VCaP (cell line): ENCODE results near the gene SLC23A2.

ENCODE experiments used
- H3K27ac ChIP-seq: fragments of 450-650 bp; 2 replicates; pipeline ENCODE4 v1.5.1; 2017
- TF ChIP-seq, protein P1 (sequence below): fragments of 450-650 bp; conservative IDR thresholded peaks from 2 replicates; pipeline ENCODE4 v1.5.1; 2017; ENCODE audit warnings: mild to moderate bottlenecking, moderate library complexity

Gene SLC23A2

DNA sequence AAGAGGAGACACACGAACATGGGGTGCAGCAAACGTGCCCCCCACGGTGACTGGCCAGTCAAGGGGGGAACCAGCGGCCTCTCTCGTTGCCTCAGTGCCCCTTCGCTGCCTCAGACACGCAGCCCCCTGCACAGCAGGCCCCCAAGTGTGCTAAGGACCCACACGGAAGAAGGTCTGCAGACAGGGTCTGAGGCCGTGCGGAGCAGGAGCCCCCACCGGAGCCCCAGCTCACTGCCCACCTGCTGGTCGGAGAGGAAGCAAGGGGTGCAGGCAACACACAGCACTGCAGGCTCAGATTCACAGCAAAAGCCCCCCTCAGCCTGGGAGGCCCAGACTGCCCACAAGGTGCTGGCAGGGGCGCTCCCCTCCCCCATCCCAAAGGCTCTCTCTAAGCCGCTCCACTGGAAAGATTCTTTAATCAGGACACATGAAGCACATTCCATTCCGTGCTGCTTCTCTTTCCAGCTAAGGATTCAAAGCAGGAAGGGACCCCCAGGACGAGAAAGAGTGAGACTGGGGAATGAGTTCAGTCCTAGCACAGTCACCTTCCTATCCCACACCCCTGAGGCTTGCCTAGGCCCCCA lies 105.1 kb downstream of the SLC23A2 start:
- H3K27ac ChIP-seq: no peak overlapping the region
- TF ChIP-seq, protein P1, sequence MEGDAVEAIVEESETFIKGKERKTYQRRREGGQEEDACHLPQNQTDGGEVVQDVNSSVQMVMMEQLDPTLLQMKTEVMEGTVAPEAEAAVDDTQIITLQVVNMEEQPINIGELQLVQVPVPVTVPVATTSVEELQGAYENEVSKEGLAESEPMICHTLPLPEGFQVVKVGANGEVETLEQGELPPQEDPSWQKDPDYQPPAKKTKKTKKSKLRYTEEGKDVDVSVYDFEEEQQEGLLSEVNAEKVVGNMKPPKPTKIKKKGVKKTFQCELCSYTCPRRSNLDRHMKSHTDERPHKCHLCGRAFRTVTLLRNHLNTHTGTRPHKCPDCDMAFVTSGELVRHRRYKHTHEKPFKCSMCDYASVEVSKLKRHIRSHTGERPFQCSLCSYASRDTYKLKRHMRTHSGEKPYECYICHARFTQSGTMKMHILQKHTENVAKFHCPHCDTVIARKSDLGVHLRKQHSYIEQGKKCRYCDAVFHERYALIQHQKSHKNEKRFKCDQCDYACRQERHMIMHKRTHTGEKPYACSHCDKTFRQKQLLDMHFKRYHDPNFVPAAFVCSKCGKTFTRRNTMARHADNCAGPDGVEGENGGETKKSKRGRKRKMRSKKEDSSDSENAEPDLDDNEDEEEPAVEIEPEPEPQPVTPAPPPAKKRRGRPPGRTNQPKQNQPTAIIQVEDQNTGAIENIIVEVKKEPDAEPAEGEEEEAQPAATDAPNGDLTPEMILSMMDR: no peak

DNA sequence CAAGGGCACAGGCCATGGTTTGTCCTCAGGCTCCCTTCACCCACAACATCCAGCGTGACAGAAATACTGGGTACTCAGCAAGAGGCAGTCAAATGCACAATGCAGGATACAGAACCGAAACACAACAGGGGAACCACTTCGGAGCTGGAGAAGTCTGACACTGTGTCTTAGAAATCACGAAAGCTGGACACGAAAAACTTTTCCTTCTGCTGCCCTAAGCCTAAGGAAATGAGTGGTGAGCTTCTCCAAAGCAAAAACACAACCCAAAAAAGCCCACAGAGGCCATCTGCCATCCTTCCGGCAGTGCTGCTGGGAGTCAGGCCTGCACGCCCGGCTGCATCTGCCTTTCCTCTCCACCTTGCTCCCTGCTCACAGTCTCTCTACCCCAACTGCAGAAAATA lies 106.3 kb downstream of the SLC23A2 start:
- TF ChIP-seq, protein P1: no peak
- H3K27ac ChIP-seq: no peak overlapping the region

DNA sequence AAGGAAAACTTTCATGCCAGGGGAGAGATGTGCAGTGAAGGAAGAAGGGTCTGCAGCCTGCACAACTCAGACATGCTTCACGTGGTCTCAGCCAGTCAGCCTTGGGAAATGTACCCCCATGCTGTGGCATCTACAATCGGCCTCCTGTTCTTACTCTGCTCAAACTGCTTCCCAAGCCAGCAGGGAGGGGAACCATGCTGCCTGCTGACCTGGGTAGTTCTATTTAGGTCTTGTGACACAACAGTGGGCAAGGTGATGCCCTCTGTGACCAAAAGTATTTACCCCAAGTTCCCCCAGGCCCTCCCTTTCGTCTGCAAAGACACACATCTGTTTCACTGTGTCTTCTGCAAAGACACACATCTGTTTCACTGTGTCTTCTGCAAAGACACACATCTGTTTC lies 106.9 kb downstream of the SLC23A2 start:
- TF ChIP-seq, protein P1: no peak
- no peak overlapping the region for H3K27ac ChIP-seq

DNA sequence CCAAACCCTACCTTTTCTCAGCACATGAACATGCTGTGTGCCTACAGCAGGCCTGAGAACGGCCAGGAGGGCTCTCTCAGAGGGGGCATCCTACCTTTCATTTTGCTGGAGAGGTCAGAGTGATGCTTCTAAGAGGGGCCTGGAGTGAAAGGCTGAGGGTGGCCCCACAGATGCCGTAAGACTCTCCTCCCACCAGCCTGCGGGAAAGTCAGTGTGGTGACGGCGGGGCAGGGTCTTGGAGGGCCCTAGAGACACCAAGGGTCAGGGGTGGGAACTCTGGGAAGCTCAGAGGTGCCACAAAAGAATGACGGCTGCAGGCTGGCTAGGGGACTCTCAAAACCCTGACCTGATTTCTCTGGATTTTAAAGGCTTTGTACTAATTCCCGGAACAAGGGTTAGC lies 107.6 kb downstream of the SLC23A2 start:
- H3K27ac ChIP-seq: no peak overlapping the region
- TF ChIP-seq, protein P1: no peak

DNA sequence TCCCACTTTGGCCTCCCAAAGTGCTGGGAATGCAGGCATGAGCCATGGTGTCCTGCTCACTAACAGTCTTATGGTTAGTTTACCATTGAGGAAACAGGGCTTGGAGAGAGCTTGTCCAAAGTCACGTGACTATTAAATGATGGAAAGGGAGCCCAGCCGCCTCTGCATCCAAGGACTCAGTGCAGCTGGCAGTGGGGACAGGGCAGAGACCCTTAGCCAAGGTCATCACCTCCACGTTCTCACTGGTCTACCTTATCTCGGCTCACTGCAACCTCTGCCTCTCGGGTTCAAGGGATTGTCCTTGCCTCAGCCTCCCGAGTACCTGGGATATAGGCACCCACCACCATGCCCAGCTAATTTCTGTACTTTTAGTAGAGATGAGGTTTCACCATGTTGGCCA lies 109.3 kb downstream of the SLC23A2 start:
- H3K27ac ChIP-seq: no peak overlapping the region
- TF ChIP-seq, protein P1: no peak

DNA sequence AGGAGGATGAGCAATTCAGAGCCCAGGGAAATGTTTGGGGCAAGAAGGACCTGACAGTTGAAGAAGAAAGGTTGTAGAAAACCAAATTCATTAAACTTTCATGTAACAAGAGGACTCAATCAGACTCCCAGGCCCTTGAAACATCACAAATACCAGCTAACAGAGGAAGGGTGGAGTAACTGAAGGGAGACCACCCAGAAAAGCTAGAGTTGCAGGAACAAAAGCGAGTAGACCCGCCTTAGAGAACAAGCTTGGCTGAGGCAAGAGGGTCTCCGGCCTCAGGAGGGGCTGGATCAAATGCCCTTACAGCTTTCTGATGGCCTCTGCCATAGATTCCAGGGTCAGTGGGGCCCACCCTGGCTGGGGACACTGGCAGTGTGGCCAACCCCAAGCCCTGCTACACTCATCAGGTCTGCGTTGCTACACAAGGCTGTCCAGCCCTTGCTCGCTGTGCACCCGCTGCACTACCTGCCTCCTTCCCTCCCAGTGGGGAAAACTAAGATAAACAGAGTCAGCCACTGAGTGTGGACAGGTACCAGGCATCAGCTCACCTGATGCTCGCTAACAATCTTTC lies 110.0 kb downstream of the SLC23A2 start:
- TF ChIP-seq, protein P1: no peak

DNA sequence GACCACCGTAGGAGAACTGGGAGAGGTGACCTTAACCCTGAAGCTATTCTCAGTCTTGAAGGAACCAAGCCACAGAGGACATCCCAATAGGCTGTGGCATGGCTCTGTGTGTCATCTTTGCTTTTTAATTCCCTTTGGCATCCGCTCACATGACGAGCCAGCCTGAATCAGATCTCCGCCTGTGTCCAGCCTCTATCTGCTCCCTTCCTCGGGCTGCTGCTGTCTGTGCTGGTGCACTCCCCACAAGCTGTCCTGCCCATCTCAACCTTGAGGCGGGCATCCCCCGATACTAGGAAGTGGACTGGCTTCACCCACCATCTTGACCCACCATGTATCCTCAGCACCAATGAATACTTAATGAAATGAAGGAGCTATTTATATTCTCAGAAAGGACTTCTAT lies 111.9 kb downstream of the SLC23A2 start:
- H3K27ac ChIP-seq: no peak overlapping the region
- TF ChIP-seq, protein P1: no peak

More for the DNA sequence above, 110.0 kb downstream of the SLC23A2 start:
- no peak overlapping the region for H3K27ac ChIP-seq
